CD4-positive, alpha-beta T cell treated with Interleukin-1 beta for 1 hour (primary cell): ENCODE results near the gene QSOX1.

ENCODE experiments used
- DNase-seq, 2 donors: peaks; one replicate each; pipeline ENCODE4 v3.0.0-alpha.2; 2020 to 2022

Gene QSOX1

DNA sequence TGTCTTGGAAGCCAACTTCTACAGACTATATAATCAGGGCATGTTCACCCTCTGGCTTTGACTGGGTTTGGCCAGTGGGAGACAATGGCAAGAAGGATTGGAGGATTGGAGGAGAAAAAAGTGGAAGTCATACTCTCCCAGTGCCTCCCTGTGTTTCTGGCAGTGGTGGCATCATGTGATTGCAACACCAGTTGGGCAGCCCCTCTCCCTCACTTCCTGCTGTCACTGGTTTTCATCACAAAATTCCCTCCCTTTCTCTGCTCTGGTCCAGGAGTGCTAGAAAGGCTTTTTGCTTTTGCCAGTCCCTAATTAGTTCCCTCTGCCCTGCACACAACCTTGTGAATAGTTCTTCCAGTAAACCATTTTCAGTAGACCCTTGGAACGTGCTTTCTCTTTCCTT, 3.7 kb upstream of the QSOX1 start:
- peak in 1 of 2 donors; percentile 52 for DNase-seq

DNA sequence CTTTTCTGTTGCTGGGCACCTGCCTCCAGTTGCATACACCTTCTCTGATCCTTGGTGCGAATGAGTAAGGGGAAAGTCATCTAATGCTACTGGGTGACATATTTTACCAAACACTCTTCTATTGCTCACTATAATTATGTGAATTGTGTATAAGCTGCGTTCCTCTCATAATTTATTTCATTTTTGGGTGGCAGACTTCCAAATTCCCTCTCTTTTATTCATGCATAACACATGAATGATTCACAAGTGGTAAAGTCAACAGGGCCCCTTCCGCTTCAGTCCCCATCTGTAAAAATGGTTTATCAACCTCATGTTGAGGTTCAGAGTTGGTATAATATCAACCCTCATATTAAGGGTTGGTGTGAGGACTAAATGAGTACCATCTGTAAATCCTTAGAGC, 3.2 kb upstream of the QSOX1 start:
- no peak for DNase-seq

DNA sequence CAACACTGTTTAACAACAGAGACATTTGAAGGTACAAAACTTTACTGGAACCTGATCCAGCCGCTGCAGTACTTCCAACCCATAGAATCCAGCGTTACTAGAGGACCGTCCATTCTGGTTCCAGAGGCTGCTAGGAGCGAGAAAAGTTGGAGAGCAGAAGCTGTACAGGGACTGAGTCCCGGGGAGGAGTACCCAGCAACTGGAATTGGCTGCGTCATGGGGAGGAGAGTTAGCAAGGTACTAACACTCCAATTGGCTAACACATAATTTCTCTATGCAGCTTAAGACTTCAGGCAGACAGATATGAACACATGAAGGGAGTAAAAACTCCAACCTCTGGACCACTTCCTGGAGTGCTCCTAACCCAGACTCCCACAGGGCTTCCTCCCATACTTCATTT, 2.1 kb upstream of the QSOX1 start:
- no peak for DNase-seq

DNA sequence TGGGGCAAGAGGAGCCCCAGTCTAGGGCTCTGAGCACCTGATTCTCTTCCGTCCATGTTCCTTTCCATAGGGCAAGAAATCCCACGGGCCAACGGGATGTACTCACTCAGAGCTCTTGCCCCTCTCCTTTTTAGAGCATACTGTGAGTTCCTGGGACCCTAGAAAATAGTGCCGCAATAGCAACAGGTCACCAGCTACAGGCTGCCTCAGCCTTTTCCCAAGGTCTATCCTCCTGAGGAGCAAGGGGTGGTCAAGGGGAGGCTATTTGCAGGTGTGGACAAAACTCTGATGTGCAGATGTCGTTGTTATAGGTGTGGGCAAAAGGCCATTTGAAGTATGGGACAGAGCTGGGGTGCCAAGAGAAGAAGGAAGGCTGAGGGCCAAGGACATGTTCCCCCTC, 1.6 kb upstream of the QSOX1 start:
- DNase-seq: no peak

DNA sequence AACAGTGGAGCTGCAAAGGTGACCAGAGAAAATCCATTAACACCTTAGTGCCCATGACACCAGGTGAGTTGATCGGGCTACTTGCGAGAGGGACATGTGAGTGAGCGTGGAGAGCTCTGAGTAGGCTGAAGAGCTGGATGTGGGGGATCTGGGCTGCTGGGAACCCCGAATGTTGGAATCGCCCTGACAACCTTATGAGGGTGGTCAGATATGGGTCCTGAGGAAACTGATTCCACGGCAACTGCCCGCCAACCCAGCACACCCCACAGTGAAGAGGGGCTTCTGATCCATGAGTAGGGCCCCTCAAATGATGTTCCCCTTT, 705 bp upstream of the QSOX1 start:
- DNase-seq: no peak

DNA sequence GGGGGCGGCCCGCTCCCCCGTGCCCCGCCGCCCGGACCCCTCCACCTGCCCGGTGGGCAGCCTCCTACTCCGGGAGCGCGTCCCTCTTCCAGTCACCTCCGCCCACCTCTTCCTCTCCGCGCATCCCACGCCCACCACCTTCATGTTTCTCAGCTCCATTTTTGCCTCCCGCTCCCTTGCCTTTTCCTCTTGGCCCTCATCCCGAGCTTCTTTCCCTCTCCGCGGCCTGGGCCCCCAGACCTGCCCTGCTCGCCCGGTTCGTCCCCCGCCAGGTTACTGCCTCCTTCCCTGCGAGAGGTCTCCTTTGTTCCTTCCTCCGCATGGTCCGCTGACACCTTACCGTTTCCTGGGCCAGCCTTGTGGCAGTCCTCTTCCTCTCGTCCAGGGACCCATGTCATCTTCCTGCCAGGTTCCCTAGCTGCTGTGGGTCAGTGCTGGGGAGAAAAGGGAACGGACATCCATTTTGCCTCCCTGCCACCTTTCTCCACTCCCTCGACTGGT, 563 bp downstream of the QSOX1 start:
- DNase-seq: peak in 1 of 2 donors; percentile 9

DNA sequence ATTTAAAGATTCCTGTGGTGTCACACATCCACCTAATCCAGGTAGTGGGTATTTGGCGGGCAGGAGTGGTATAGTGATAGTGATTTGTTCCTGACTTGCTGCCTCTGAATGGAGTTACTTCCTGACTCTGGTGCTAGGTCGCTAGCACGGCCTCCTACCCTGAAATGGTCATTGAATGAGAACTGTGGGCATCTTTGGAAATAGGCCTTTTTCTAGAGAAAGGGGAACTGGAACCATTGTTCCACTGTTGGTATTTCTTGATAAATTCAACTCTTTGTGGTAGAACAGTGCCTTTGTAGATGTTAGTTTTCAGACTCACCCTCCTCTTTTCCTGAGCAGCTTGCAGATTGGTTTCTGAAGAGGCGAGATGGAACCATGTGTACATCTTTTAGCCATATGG, 1.5 kb downstream of the QSOX1 start:
- DNase-seq: no peak

DNA sequence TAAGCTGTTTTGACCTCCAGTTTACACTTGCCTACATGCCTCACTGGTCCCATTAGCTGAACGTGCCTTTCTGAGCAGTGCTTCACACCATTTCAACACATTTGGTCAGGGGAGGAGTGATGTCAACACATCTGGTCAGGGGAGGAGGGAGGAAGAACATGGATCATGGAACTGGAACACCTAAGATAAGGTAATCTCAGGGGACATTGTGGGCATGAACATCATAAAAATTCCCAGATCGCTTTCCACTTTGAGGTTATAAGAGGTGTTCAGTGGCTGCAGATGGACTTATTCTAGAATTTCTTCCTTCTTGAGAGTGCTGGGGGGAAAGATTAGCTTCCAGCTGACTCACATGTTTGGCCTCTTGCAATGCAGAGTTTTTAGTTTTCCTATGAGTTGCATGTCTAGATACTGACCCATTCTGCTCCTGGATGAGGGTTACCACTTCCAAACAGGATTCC, 2.0 kb downstream of the QSOX1 start:
- DNase-seq: no peak

DNA sequence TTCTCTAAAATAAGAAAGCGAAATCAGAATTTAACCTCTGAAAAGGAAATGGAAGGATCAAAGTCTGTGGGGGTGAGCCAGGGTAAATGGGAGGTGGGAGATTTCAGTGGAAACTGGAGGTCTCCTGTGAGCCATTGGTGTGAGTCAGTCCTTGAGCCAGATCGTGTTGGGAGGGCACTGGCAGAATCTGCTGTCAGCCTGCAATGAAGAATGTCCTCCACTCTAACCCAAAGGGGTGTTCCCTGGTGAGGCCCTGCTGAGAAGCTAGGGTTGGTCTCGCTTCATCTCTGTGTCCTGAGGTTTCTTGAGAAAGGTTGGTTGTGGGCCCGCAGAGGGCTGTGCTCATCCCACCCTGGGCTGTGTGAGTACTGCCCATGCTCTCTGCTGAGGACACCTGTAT, 2.4 kb downstream of the QSOX1 start:
- no peak for DNase-seq

DNA sequence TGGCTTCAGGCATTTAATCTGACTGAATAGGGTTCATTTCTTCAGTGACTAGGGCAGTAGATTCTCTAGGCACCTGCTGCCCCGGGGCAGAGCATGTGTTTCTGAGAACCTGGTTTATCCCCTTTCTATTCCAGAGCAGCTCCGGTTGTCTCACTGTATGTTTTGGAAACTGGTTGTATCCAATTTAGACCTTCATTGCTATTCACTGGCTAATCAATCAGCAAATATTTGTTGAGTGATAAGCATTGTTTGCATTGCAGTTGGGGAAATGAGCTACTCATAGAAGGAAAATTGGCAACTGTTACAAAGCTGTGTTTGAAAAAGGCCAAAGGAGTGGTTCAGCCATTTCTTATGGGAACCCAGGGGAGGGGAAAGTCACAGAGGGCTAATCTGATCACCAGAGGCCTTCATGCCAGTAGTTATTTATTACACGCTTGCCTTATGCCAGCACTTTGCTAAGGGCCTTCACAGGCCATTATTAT, 2.9 kb downstream of the QSOX1 start:
- DNase-seq: no peak

DNA sequence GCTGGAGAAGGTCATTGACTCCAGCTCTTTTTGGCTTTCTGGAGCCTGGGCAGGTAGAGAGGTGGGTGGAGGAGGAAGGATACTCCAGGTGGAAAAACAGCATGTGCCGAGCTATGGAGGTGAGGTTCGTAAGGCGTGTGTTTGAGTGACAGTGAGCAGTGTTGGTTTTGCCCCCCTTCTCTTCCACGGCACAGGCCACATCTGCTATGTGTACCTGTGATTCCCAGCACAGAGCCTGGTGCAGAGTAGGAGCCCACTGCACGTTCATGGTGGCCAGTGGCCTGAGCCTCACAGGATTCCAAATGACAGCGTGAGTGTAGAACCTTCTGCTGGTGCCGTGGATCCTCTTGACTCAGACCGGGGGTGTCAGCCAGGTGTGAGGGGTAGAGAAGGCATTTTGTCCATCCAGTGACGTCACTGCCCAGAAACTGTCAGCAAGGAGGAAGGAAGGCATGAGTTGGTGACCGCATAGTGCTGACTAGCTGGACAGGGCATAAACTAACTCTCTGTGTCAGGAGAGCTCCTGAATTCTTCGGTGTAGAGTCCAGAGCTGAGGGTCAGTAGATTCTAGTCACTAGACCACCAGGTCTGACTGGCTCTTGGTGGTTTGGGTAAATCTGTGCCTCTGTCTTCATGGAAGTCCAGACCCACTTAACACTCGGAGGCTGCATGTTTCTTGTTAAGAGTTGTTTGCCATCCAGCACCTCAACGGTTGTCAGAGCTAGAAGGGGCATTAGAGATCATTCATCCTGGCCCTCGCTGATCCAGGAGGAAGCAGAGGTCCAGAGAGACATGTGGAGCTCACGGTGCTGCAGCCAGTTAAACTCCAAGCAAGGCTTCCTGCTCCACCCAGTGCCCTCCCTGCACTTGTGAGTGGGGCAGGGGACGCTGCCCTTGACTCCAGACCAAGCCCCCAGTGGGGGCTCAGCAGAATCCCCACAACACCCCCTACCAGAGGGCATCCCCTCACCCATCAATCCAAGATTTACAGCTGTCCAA, 3.8 kb downstream of the QSOX1 start:
- DNase-seq: no peak

DNA sequence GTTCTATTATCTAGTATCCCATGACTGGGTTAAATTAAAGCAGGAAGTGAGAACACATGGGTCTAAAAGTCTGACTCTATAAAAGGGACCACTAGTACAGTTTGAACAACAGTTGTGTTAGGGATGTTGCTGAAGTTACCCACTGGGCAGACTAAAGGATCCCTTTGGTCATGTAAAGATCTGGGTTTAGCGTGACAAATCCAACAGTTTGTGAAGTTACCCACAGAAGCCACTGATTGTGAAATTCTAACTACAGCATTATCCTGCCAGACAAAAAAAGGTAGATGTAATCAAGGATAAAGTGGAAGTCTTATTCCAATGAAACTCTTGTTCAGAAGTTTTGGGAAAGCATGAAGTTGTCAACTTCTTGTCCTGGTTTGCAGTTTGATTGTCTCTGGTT, 5.7 kb downstream of the QSOX1 start:
- DNase-seq: no peak

DNA sequence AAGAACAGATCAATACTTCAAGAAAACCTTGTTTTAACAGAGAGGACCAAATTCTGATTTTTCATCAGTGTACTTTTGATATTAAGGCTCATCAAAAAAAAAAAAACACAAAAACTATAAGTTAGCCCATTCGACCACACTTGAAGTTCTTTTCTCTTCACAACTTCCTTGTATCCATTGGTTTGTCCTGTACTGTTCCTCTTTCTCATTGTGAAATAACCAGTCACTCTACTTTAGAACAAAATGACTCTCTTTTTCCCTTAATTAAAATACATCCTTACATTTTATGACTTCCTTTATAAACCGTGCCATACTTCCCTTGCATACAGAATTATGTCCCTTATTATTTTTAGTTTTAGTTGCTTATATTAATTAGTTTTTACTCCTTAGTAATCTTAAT, 8.4 kb downstream of the QSOX1 start:
- no peak for DNase-seq

DNA sequence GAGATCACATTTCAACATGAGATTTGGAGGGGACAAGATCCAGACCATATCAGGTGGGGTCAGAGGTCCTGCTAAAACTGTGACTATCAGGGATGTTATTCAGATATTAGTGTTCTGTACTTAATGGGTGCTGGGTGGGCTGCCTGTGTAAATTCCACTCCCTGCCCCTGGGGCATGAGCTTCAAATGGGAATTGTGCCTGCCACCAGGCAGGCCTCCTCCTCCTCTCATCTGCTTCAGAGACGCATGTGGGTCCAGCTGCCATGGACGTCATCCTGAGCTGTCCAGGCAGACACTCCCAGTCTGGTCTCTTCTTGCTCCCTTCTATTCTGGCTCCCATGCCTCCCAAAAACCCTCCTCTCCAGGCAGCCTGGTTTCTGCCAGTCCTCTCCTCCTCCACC, 10.4 kb downstream of the QSOX1 start:
- DNase-seq: no peak

DNA sequence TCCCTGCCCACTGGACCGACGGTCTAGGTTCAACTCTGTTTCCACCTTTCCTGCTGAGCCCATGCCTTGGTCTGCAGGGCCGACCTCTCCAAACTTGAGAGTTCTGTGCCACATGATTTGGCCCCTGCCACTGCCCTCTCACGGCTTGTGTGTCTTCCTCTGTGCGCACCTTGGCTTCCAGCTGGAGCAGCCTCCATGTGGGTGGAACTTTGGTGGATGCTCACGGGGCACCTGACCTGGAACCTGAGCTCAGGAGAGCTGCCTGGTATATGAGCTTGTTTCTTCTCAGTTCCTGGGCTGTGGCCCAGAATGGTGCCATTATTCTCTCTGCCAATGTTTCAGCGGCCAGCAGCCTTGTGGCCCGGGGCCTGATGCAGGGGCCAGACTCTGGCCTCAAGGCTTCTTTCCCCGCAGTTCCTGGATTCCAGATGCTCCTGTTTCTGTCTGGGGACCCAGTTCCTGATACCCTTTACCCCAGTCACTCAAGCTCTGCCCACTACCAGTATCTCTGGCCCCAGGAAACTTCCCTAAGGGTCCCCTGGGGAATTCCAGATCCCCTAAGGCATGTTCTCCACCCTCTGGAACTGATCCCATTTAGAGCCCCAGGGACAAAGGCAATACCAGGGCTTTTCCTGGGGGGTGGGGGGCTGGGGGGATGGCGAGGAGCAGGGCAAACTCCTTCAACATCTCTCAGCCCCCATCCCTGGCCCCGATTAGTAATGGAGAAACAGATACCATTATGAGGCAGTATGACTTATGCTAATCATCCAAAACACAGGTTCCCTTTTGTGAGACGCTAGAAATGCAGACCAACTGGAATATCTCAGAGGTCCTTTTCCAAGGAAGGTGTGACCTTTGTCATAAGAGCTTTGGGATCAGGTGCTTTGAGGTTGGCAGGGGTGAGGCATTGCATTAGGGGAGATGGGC, 11.1 kb downstream of the QSOX1 start:
- DNase-seq: no peak

DNA sequence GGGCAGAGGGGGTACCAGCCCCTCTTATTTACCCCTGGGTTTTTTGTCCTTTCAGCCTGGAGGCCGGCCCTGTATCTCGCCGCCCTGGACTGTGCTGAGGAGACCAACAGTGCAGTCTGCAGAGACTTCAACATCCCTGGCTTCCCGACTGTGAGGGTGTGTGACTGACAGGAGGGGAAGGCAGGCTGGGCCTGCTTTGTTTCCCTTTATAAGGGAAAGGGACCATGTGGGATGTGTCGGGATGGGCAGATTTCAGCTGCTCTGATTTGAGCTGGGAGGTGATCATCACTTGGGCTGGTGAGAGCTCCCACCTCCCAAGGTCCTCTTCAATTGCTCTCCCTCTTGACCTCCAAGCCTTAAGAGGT, 11.7 kb downstream of the QSOX1 start:
- DNase-seq: no peak

DNA sequence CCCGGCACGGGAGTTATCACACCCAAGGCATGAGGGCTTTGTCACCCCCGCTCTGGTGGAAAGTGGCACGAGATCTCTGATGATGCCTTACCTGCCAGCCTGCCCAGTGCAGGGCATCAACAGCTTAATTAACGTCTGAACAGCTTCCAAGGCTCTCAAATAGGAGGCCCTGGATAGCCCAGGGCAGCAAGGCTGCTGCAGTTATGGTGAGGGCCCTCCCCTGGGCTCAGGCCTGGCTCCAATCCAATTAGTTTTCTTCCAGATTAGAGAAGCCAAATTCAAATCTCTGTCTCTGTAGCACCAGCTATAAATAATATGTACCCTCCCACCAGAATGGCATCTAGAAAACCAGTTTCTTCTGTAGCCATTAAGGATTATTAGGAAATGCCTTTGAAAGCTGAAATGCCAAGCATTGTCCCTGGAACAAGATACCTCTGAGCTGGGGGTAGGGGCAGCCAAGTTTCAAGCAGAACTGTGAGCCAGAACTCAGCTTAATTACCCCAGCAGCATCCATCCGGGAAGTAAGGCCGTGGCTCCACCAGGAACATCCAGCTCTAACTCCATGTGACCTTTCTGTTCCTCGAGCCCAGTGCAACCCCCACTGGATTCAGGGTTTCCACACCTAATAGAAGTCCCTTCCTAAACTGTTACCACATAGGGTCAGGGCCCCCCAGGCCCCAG, 12.5 kb downstream of the QSOX1 start:
- DNase-seq: no peak

DNA sequence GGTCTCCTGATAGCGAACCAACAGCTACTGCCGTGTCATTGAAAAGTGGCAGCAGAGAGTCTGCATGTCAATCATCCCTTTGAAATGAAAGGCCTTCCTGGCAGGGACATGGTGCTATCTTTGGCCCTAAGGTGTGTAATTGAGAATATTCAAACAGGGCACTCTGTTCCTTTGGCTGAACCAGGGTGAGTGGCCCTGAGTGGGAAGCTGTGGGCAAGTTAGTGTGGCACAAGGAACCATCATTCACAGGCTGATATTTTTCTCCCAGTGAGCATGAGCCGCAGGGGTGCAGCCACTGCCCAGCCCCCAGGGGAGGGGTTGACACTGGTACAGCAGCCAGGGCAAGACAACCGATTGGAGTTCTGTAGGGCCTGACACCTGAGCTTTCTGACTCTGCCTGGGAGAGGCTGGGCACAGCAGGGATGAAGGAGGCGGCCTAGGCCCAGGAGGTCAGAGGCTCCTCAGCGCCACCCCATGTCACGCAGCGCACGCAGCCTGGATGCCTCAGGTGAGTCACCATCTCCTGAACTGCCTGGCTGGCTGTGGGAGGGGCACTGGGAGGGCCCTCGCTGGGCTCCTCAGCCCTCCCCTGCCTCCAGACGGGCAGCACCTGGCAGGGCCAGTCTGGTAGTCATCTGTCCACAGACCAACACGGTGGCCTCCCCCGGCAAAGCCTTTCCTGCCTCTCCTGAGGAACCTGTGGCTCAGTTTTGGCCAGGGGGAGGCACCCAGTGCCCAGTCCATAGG, 13.2 kb downstream of the QSOX1 start:
- no peak for DNase-seq

DNA sequence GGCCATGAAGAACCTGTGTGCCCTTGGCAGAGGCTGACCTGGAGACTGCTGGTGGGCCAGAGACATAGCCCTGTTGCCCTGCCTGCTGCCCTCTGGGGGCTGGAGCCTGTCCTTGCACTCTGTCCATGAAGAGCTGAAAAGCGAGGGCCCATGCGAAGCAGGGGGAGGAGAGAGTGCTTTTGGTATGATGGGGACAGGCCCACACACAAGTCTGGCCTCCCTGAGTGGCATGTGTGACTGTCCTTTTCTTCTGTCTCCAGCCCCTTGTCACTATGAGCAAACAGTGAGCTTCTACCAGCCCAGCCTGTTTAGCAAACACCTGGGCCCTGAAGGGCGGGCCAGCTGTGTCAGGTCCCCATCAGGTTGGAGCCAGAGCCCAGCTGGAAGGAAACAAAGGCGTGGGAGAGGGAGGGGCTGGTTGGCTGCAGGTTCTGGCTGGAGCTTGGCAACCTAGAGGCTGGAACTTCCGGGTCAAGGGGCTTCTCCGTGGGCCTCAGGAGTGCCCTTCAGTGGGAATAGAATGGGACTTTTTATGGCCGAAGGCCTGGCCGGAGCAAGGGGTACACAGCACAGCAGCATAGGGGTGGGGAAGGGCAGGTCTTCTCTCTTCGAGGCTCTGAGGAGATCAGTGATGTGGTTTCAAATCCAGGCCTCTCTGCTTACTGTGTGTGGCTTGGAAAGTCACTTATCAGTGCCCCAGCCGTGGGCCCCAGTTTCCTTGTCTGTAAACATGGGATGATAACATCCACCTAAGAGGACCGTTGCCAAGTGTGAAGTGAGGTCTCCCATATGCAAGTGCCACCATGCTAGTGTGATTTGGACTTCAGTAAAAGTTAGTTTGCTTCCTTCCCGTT, 14.3 kb downstream of the QSOX1 start:
- DNase-seq: peak; percentile 23 to 32

DNA sequence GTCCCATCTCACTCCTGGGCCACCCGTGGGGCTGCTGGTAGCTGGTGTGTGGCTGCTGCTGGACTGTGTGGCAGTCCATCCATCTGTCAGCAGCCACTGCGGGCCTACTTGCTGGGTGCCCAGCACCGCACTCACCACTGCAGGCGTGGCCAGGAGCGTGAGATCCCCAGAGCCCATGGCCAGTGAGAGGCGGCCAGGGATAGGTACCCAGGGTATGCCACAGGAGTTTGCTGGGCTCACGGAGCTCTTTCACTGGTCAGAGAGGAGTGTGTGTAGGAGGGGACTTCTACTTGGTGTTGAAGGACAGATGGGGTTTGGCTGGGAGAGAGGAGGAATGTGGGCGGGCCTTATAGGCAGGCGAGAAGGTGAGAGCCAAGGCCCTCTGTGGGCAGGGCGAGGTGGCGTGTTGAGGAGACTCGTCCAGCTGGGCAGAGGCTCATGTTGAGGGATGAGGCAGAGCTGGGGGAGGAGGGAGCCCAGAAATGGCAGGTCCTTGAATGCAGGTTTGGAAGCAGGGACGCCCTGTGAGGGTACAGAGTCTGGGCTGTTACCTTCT, 15.0 kb downstream of the QSOX1 start:
- no peak for DNase-seq
